ENCODE results near the gene RAPGEF2. TPM values are rescaled to one million over a fixed set of nuclear protein-coding genes. Genes with fewer than 3 reads are reported as not detected.
A peak's percentile ranks its signal among the peaks of the same experiment; 100 is the strongest.

RAPGEF2 gene
- total and polyA plus RNA-seq, 7 donors = 4.6 to 35.2 (median 20.4) TPM

DNA sequence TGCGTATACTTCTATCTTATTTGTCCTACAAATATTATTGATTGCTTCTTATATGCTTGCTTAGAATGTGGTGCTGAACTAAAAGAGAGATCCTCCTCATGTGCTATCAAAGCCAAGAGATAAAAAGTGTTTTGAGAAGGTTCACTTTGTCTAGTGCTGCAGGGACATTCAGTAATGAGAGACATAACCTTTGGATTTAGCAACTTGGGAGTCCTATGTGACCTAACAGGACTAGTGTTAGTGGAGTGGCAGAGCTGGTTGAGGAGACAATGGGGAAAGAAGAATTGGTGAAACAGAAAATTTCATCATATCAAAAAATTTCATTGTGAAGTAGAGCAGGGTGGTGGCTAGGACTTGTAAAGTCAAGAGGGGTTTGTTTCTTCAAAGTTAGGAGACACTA is 117.0 kb downstream of the RAPGEF2 start:
- peaks cover 62% of the 10 kb centered on the region for H3K4me1 ChIP-seq
- H3K27me3 ChIP-seq (ENCODE audit: insufficient read depth in 3 of 3, low read length in 2 of 3) = no peaks in the 10 kb centered on the region
- peak overlapping the region; percentile 64 for H3K27ac ChIP-seq
- ATAC-seq = peak in 2 of 4 donors; percentile 34 to 36
- no peaks in the 10 kb centered on the region for H3K36me3 ChIP-seq (ENCODE audit: insufficient read depth in 1 of 2, low read depth in 1 of 2)
- intact Hi-C loops (cut with DNase I) = loop anchor here in 1 of 2 donors (5.0 kb wide), 1 partner anchor 47 kb away; no protein-coding TSS in a partner anchor
- no peaks in the 10 kb centered on the region for H3K9me3 ChIP-seq
- no peak for DNase-seq
- TF ChIP-seq, protein P1, sequence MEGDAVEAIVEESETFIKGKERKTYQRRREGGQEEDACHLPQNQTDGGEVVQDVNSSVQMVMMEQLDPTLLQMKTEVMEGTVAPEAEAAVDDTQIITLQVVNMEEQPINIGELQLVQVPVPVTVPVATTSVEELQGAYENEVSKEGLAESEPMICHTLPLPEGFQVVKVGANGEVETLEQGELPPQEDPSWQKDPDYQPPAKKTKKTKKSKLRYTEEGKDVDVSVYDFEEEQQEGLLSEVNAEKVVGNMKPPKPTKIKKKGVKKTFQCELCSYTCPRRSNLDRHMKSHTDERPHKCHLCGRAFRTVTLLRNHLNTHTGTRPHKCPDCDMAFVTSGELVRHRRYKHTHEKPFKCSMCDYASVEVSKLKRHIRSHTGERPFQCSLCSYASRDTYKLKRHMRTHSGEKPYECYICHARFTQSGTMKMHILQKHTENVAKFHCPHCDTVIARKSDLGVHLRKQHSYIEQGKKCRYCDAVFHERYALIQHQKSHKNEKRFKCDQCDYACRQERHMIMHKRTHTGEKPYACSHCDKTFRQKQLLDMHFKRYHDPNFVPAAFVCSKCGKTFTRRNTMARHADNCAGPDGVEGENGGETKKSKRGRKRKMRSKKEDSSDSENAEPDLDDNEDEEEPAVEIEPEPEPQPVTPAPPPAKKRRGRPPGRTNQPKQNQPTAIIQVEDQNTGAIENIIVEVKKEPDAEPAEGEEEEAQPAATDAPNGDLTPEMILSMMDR (IDR thresholded peaks at IDR 0.05) = no peak
- H3K4me3 ChIP-seq = no peak overlapping the region
- 98 to 100% (median 99%) methylated on average over 1 of the region's 1 CpG for WGBS, 3 donors

DNA sequence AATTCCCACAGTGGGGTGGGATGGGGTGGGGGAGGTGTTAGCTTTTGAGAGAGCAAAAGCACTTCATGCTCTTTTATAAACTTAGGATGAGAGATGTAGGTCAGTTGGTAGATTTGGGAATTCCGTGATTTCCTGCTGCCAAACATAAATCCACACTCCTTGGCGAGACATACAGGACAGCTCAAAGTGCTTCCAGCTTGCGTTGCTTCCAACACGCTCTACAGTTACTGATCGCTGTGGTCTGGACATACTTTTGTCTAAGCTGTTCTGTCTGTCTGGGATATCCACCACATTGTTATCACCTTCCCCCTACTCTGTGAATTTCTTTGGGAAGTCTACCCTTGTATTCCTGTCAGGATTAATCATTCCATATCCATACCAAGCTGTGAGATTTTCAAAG is 117.5 kb downstream of the RAPGEF2 start:
- Histone ChIP-seq H3K4me3 (peak overlapping the region; percentile 17), H3K27ac (peak overlapping the region; percentile 64), H3K4me1 (peaks cover 57% of the 10 kb centered on the region), H3K27me3 (ENCODE audit: insufficient read depth in 3 of 3, low read length in 2 of 3) (no peaks in the 10 kb centered on the region), H3K36me3 (ENCODE audit: insufficient read depth in 1 of 2, low read depth in 1 of 2) (no peaks in the 10 kb centered on the region), H3K9me3 (no peaks in the 10 kb centered on the region)
- DNase-seq = no peak
- WGBS, 3 donors = 19 to 52% (median 33%) methylated on average over 5 of the region's 5 CpGs
- ATAC-seq = peak; percentile 62 to 76 (median 74)
- TF ChIP-seq, protein P1 (IDR thresholded peaks at IDR 0.05) = no peak
- intact Hi-C loops (cut with DNase I) = loop anchor here in 1 of 2 donors (5.0 kb wide), 1 partner anchor 47 kb away; no protein-coding TSS in a partner anchor

DNA sequence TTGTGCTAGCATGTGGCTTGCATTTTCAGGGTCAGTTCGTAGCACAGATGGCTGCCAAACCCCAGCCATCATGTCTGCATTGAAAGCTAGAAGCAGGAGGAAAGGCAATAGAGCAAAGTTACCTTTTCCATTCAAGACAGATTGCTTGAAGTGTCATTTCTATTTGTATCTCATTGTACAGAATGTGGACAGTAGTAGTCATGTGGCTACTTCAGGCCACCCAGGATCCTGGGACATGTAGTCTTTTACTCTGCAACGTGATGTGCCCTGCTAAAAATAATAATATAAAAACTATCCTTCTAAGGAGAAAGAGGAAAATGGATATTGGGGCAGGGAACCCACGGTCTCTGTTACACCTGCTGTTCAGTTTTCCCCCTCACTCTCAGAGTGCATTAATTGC is 118.4 kb downstream of the RAPGEF2 start:
- Histone ChIP-seq H3K4me1 (peaks cover 49% of the 10 kb centered on the region), H3K27me3 (ENCODE audit: insufficient read depth in 3 of 3, low read length in 2 of 3) (no peaks in the 10 kb centered on the region), H3K9me3 (no peaks in the 10 kb centered on the region), H3K4me3 (no peak overlapping the region), H3K36me3 (ENCODE audit: insufficient read depth in 1 of 2, low read depth in 1 of 2) (no peaks in the 10 kb centered on the region), H3K27ac (peak overlapping the region; percentile 64)
- TF ChIP-seq, protein P1 (IDR thresholded peaks at IDR 0.05) = no peak
- DNase-seq = no peak
- ATAC-seq = peak; percentile 55 to 79 (median 68)
- intact Hi-C loops (cut with DNase I) = loop anchor here in 1 of 2 donors (5.0 kb wide), 1 partner anchor 46 kb away; no protein-coding TSS in a partner anchor
- WGBS, 3 donors = 59 to 92% (median 62%) methylated on average over 3 of the region's 3 CpGs

DNA sequence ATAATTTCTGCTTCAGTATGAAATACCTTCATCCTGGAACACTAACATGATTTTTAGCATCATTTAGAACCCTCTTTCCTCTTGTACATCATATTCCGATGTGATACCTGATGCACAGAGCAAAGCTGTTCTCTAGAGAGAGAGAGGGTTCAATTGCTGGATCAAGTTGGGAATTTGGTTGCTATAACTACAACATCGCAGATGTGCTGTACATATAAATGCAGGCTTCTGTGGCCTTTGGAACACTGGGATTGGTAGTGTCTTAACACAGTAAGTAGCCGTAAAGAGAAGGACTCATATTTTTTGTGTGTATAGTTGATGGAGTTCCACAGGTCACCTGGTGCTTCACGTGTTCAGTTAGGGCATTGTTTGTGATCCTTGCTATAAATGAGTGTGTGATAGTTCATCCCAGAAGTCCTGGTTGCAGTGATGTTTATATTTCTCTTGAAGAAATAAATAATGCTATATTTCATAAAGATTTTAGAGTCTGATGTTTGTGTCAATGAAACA is 119.2 kb downstream of the RAPGEF2 start:
- Histone ChIP-seq H3K27ac (peak overlapping the region; percentile 64), H3K9me3 (no peaks in the 10 kb centered on the region), H3K36me3 (ENCODE audit: insufficient read depth in 1 of 2, low read depth in 1 of 2) (no peaks in the 10 kb centered on the region), H3K4me3 (no peak overlapping the region), H3K4me1 (peaks cover 46% of the 10 kb centered on the region), H3K27me3 (ENCODE audit: insufficient read depth in 3 of 3, low read length in 2 of 3) (no peaks in the 10 kb centered on the region)
- 66 to 76% (median 69%) methylated on average over 4 of the region's 4 CpGs for WGBS, 3 donors
- ATAC-seq (no peak), DNase-seq (no peak)
- TF ChIP-seq, protein P1 (IDR thresholded peaks at IDR 0.05) = no peak
- intact Hi-C loops (cut with DNase I) = loop anchor here in 1 of 2 donors (5.0 kb wide), 1 partner anchor 45 kb away; no protein-coding TSS in a partner anchor
